IPS-NIHi11 (cell line): ENCODE results near the gene LDB2.

ENCODE experiments used
- DNase-seq: peaks from one replicate; pipeline ENCODE4 v3.0.0; 2012; ENCODE audit warnings: mixed read lengths, low spot score

LDB2 gene

DNA sequence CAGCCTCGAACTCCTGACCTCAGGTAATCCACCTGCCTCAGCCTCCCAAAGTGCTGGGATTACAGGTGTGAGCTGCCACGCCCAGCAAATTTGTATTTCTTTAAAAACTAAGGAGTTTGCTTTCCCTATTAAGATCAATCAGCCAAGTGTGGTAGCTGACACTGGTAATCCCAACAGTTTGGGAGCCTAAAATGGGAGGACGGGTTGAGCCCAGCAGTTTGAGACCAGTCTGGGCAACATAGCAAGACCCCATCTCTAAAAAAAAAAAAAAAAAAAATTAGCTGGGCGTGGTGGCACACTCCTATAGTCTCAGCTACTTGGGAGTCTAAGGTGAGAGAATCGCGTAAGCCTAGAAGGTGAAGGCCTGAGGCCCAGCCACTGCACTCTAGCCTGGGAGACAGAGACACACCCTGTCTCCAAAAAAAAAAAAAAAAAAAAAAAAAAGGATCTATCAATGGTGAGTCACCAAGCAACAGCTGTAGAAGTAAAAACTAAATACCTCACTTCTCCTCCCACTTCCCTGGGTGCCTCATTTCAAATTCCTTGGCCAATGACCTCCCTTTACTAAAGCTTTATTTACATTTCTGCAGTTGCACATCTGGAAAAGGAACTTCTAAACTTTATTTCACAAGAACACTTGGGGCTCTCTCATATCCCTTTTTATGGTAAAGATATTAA, 54.5 kb downstream of the LDB2 start:
- no peak for DNase-seq

GRCh38 chr4:16838226-16838875, 60.1 kb downstream of the LDB2 start:
- no peak for DNase-seq

GRCh38 chr4:16837475-16837874, 61.0 kb downstream of the LDB2 start:
- no peak for DNase-seq

- no peak for DNase-seq
Measured at GRCh38 chr4:16836324-16836723, 62.1 kb downstream of the LDB2 start.

DNA sequence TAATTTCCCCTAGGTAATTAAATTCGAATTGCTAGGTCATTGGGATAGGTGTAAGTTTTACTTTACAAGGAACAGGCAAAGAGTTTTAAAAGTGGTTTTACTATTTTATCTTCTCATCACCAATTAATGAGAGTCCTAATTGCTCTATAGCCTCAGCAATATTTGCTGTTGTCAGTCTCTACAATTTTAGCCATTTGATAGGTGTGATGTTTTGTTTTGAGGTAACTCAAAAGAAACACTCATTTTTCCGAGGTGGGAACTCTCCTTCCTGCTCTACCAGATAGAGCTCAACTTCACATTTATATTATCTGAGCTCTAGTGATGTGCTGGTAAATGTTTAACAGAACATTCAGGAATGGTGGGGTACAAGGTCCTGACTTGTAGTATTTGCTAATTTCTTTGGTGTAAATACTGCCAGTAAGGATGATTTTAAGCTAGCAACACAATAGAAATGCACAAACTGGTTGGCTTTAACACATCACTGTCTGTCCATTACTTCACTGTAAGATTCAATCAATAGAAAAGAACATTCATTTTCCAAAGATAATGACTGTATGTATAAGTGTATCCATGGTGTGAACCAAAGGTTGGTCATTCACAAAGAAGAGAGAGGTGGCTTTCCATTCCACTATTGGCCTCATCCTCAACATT, 62.7 kb downstream of the LDB2 start:
- no peak for DNase-seq

DNA sequence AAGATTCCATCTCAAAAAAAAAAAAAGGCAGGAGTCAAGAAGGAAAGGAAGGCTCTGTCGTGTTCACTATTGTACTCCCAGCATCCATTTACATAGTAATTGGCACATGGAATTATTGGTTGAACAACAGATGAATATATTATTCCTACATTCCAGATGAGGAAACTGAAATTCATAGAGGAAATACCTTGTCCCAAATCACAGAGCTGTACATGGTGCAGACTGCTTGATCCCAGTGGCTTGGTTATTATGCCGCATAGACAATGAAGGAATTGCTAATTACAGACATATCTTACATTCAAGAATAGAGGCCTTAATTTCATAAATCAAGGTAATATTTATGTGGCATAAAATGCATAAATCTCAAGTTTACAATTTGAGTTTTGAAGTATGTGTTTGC, 63.6 kb downstream of the LDB2 start:
- no peak for DNase-seq

GRCh38 chr4:16833722-16834121, 64.7 kb downstream of the LDB2 start:
- DNase-seq, result no peak

DNA sequence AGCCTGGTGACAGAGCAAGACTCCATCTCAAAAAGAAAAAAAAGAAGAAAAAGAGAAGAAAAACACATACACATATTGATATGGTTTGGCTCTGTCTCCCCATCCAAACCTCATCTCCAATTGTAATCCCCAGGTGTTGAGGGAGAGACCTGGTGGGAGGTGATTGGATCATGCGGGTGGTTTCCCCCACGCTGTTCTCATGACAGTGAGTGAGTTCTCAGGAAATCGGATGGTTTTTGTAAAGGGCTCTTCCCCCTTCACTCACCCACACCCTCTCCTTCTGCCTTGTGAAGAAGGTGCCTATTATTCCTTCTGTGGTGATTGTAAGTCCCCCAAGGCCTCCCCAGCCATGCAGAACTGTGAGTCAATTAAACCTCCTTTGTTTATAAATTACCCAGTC, 68.4 kb downstream of the LDB2 start:
- DNase-seq, result no peak

DNA sequence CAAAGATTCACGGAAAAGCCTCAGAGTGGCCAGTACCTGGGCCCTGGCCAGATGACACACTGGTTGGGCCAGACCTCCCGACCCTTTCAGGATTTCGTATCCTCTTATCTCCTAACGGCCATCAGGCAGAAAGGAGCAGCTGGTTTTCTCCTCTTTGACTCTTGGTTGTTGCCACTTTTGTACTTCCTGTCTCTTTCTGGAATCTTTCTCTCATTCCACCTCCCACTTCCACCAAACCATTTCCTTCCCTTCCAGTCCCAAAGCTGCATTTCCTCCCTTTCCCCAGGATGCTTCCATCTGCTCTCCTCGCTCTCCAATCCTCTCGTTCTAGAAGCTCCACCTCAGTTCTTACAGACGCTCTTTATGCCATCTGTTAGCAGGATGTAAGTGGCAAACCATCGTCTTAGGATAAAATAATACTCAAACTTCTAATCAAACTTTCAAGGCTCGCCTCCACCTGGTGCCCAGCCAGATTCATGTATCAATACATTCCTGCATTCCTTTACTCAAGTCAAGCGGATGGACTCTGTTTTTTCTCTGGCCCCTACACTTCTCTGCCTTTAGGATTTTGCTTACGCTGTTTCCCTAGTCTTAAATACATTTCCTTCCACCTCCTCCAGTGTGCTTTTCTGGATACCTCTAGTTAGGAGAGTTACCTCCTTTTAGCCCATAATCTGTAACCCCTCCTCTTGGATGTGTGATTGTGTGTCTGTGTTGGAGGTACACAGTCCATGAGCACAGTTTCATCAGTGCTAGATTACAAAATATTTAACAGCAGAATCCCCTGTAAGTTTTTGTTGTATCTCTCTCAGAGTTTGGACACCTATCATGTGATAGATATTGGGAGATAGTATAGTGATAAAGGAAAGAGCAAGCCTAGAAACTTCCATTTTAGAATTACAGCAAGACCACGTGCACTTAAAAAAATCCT, 70.4 kb downstream of the LDB2 start:
- DNase-seq, result no peak

GRCh38 chr4:16827045-16827444, 71.4 kb downstream of the LDB2 start:
- DNase-seq, result no peak

- DNase-seq, result no peak
Measured at GRCh38 chr4:16826406-16826910, 72.0 kb downstream of the LDB2 start.

DNA sequence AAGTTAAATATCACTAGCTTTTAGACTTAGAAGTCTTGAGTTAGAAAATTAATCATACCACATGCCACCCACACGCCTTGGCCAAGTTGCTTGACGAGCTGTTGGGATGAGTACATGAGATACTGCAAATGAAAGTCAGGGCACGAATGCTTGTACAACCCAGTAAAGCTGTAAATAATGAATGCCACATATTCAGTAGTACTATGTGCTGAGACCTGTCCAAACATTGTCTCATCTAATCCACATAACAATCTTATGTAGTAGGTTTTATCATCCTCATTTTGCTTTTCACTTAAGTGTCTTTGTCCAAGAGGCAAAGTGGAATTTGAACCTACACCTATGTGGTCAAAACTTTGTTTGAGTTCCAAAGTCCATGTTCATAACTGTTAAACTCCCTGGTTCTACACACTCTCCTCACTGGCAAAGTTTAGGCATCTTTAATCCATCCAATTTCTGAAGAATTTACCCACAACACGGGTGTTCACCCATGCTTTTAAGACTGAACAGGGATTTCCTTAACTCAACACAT, 74.1 kb downstream of the LDB2 start:
- no peak for DNase-seq

DNA sequence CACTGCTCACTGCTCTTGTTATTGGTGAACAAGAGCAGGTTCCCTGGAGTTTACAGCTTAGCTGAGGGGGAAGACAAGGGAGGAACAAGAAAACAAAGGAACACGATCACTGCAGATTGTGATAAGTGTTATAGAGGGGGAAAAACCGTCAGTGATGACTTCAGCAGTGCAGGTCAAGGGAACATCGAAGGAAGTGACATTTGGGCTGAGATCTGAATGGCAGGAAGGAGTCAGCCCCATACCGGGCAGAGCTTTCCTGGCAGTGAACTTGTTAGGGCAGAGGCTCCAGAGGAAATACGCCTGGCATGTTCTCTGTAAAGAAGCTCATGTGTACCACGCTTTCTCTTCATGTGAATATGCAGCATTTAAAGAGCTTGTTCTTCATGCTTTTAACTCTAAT, 78.1 kb downstream of the LDB2 start:
- peak; percentile 29 for DNase-seq

DNA sequence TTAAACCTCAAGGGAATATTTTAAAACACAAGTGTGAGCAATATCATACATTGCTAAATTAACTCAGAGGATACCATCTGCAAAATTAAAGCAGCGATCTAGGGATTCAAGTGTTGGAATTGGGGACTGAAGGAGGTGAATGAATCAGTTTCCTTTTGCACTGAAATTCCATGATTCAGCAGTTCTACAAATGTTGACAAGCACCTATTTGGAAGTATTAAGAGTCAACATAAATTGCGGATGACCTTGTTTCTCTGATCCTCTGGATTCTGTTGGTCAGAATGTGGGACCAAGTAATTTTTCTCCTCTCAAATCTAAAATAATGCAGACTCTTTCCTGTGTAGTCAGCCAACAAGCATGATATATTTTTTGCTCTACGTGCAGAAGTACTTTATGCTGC, 78.8 kb downstream of the LDB2 start:
- DNase-seq, result no peak

DNA sequence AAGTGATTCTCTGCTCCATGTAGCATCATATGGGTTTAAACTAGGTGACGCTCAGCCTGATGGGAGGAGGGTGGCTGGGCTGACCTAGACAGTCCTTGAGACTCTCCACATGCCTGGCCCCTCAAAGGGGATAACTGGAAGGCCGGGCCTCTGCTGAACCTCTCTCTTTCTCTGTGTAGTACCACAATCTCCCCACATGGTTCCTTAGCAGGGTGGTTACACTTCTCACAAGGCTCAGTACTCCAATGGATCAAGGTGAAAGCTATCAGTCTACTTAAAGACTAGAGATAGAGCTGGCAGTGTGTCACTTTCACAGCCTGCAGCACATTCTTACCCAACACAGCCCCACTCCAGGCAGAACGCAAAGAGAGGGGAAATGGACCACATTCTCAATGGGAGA, 80.4 kb downstream of the LDB2 start:
- DNase-seq, result peak; percentile 51

DNA sequence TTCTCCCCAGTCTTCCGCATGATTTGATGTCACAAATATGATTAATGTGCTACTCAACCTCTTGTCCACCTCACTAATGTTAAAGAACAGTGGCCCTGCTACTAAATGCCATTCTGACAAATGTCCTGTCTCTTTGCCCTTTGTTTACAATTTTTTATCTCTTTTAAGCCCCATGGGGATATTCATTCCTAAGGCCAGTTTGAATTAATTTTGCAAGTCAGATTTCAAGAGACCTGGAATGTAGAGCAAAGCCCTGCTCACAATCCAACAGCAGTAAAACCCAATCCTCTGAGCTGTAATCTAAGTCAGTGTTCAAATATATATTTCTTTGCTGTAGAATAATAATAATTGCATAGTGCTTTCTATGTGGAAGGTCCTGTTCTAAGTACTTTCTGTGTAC, 81.2 kb downstream of the LDB2 start:
- DNase-seq, result no peak

GRCh38 chr4:16814361-16814760, 84.1 kb downstream of the LDB2 start:
- DNase-seq, result no peak

DNA sequence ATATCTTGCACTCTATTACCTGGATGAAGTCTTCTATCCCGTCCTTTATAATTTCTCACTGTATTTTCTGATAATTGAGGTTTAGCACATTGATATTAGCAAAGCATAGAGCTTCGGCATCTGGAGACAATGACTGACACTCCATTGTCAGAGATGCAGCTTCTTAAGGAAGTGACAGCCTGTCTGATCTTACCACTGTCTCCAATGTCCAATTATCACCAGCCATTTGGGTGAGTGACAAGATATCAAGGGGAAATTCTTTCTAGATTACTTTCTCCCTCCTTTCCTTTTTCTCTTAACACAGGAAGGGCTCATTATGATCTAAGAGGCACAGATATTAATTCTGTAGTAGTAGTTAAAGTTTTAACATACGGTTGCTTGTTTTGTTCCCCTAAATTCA, 86.4 kb downstream of the LDB2 start:
- no peak for DNase-seq

GRCh38 chr4:16809943-16810342, 88.5 kb downstream of the LDB2 start:
- no peak for DNase-seq

- DNase-seq, result no peak
Measured at GRCh38 chr4:16809064-16809463, 89.4 kb downstream of the LDB2 start.

DNA sequence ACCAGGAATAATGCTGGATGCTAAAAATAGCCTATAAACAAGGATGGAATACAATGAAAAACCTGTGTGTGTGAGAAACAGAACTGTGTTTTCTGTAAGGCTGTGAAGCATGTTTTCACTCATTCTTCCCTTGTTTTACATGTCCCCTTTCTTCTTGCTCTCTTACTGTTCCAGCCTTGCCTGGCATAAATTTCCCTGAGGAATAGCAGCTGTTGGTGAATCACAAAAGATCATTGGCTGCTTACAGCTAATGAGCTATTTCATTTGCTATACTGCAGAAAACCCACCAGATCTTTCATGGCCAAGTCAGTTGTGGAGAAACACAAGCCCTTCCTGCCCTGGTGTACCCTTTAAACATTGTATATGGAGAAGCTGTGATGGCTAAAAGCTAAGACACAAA, 91.1 kb downstream of the LDB2 start:
- DNase-seq, result no peak

- DNase-seq, result no peak
Measured at GRCh38 chr4:16804581-16804980, 93.9 kb downstream of the LDB2 start.
